Breast epithelium (tissue), 3 donors: ENCODE data around the gene RPL15.

Experiments
- CTCF ChIP-seq, 3 donors: fragments of 450-650 bp; IDR thresholded peaks; one replicate each; pipeline ENCODE4 v1.5.1; 2016 to 2017; ENCODE audit warnings: antibody characterized with exemption in 3 of 3, mild to moderate bottlenecking in 3 of 3, moderate library complexity in 3 of 3
- POLR2A ChIP-seq: fragments of 450-650 bp; IDR thresholded peaks from one replicate; pipeline ENCODE4 v1.6.1; 2016; ENCODE audit warnings: antibody characterized with exemption, mild to moderate bottlenecking, moderate library complexity
- POLR2AphosphoS5 ChIP-seq, 3 donors: sonication (generic); formaldehyde crosslinking; IDR thresholded peaks; one replicate each; pipeline ENCODE4 v1.6.1; 2017; ENCODE audit warnings: antibody characterized with exemption in 3 of 3

- TF ChIP-seq POLR2A (no peak), CTCF (IDR thresholded peaks at IDR 0.05) (no peak), POLR2AphosphoS5 (IDR thresholded peaks at IDR 0.05) (no peak)
Observed at GRCh38 chr3:23874359-23875112, 42.4 kb upstream of the RPL15 start.
